SK-N-SH (cell line): ENCODE measurements around the gene PRKCG. TPM values are rescaled to one million over a fixed set of nuclear protein-coding genes. Genes with fewer than 3 reads are reported as not detected.

Experiments
- CTCF ChIA-PET: fragments of 300-600, 350-600 bp; formaldehyde crosslinking; extraction: SDS; loops from one replicate; lab custom pipeline; 2021; lab: Yijun Ruan, JAX
- POLR2A ChIA-PET: fragments of 350-600 bp; sonication (Branson Sonifier 250); formaldehyde crosslinking; extraction: SDS; loops from one replicate; lab custom pipeline; 2020; ENCODE audit warnings: antibody characterized with exemption, inconsistent platforms; lab: Yijun Ruan, JAX
- DNase-seq: peaks from one replicate; pipeline ENCODE4 v3.0.0; 2012
- H2AFZ ChIP-seq: fragments of 200-600 bp; sonication (generic); 2 replicates; pipeline ENCODE4 v1.8.1; 2016; ENCODE audit warnings: antibody characterized with exemption, mild to moderate bottlenecking, low read depth
- H3F3A ChIP-seq: fragments of 200-600 bp; sonication (generic); replicated peaks from 2 replicates; pipeline ENCODE3; 2016; ENCODE audit warnings: antibody characterized with exemption, mild to moderate bottlenecking; ENCODE audit not compliant: insufficient read depth
- H3K27ac ChIP-seq, 2 experiments: fragments of 200-500 bp in 1 of 2; fragments of 200-600 bp in 1 of 2; sonication (Bioruptor generic) in 1 of 2; sonication (generic), shearing (Covaris generic) in 1 of 2; 2 replicates each; pipeline versions ENCODE4 v1.5.1 to v1.6.1; 2014 to 2016; ENCODE audit warnings: low read depth in 2 of 2, inconsistent platforms in 1 of 2, low read length in 1 of 2, mild to moderate bottlenecking in 1 of 2, mixed read lengths in 1 of 2
- H3K27me3 ChIP-seq: fragments of 200-600 bp; sonication (generic), shearing (Covaris generic); 2 replicates; pipeline ENCODE4 v1.6.1; 2016; ENCODE audit warnings: mixed run types; ENCODE audit not compliant: insufficient read depth
- H3K36me3 ChIP-seq, 2 experiments: fragments of 200-500 bp in 1 of 2; fragments of 200-600 bp in 1 of 2; sonication (Bioruptor generic) in 1 of 2; sonication (generic) in 1 of 2; replicated peaks in 1 of 2; 2 replicates each; pipeline versions ENCODE3 to v1.5.1; 2014 to 2016; ENCODE audit warnings: low read length in 1 of 2, mild to moderate bottlenecking in 1 of 2; ENCODE audit not compliant: insufficient read depth in 2 of 2, control insufficient read depth in 1 of 2
- H3K4me1 ChIP-seq, 2 experiments: fragments of 200-500 bp in 1 of 2; fragments of 200-600 bp in 1 of 2; sonication (Bioruptor generic) in 1 of 2; sonication (generic), shearing (Covaris generic) in 1 of 2; 2 replicates each; pipeline versions ENCODE4 v1.5.1 to v1.6.1; 2014 to 2016; ENCODE audit warnings: low read depth in 1 of 2, low read length in 1 of 2, mixed run types in 1 of 2; ENCODE audit not compliant: insufficient read depth in 2 of 2, control insufficient read depth in 1 of 2
- H3K4me2 ChIP-seq: fragments of 200-600 bp; sonication (generic), shearing (Covaris generic); 2 replicates; pipeline ENCODE4 v1.6.1; 2017; ENCODE audit warnings: mixed run types
- H3K4me3 ChIP-seq, 2 experiments: fragments of 200-500 bp in 1 of 2; fragments of 200-600 bp in 1 of 2; sonication (Bioruptor generic) in 1 of 2; sonication (generic), shearing (Covaris generic) in 1 of 2; 2 replicates each; pipeline versions ENCODE4 v1.5.1 to v1.8.1; 2014 to 2016; ENCODE audit warnings: low read depth in 2 of 2, inconsistent platforms in 1 of 2, low read length in 1 of 2, mild to moderate bottlenecking in 1 of 2, mixed read lengths in 1 of 2, moderate library complexity in 1 of 2
- H3K79me2 ChIP-seq: fragments of 200-600 bp; sonication (generic); 2 replicates; pipeline ENCODE4 v1.8.1; 2017; ENCODE audit warnings: mild to moderate bottlenecking; ENCODE audit not compliant: insufficient read depth
- H3K9ac ChIP-seq: fragments of 200-600 bp; sonication (generic); 2 replicates; pipeline ENCODE4 v1.6.1; 2017; ENCODE audit warnings: mixed run types
- H3K9me2 ChIP-seq: fragments of 200-600 bp; sonication (generic); 2 replicates; pipeline ENCODE4 v1.6.1; 2017; ENCODE audit warnings: mixed run types
- H3K9me3 ChIP-seq: fragments of 200-600 bp; sonication (generic); 2 replicates; pipeline ENCODE4 v1.6.1; 2017; ENCODE audit warnings: mixed run types, mild to moderate bottlenecking, moderate library complexity
- H4K20me1 ChIP-seq: fragments of 200-600 bp; sonication (generic); 2 replicates; pipeline ENCODE4 v1.6.1; 2017; ENCODE audit warnings: mild to moderate bottlenecking, mixed run types; ENCODE audit not compliant: insufficient read depth
- CHD2 ChIP-seq: fragments of 150-350 bp; IDR thresholded peaks from 2 replicates; pipeline ENCODE4 v1.6.1; 2018; ENCODE audit warnings: low read length; ENCODE audit not compliant: partially characterized antibody
- EP300 ChIP-seq, 2 experiments: IDR thresholded peaks; 2 replicates each; pipeline versions ENCODE4 v1.4.0 to v1.6.1; 2012; ENCODE audit warnings: borderline replicate concordance in 1 of 2, low read depth in 1 of 2, low read length in 1 of 2
- JUND ChIP-seq: IDR thresholded peaks from 2 replicates; pipeline ENCODE4 v1.4.0; 2012
- NFIC ChIP-seq: IDR thresholded peaks from 2 replicates; pipeline ENCODE4 v1.4.0; 2012; ENCODE audit warnings: borderline replicate concordance
- NRF1 ChIP-seq: IDR thresholded peaks from 2 replicates; pipeline ENCODE4 v1.6.1; 2012; ENCODE audit warnings: low read depth, mild to moderate bottlenecking, low read length
- POLR2AphosphoS5 ChIP-seq: IDR thresholded peaks from 2 replicates; pipeline ENCODE4 v1.6.1; 2012; ENCODE audit warnings: low read depth, low read length
- RAD21 ChIP-seq: IDR thresholded peaks from 2 replicates; pipeline ENCODE4 v1.6.1; 2012; ENCODE audit warnings: mild to moderate bottlenecking, low read length
- RXRA ChIP-seq: IDR thresholded peaks from 2 replicates; pipeline ENCODE4 v1.4.0; 2012; ENCODE audit warnings: low read depth, mild to moderate bottlenecking, borderline replicate concordance
- SIN3A ChIP-seq: IDR thresholded peaks from 2 replicates; pipeline ENCODE4 v1.6.1; 2012; ENCODE audit warnings: low read depth, mild to moderate bottlenecking, low read length, moderate library complexity, borderline replicate concordance
- SMC3 ChIP-seq: IDR thresholded peaks from 2 replicates; pipeline ENCODE4 v1.6.1; 2012; ENCODE audit warnings: low read depth, low read length, improper control_type of control experiment
- TAF1 ChIP-seq: IDR thresholded peaks from 2 replicates; pipeline ENCODE4 v1.6.1; 2012; ENCODE audit warnings: low read depth, mild to moderate bottlenecking, low read length, moderate library complexity, borderline replicate concordance
- YY1 ChIP-seq: IDR thresholded peaks from 2 replicates; pipeline ENCODE4 v1.4.0; 2012; ENCODE audit warnings: low read depth, mild to moderate bottlenecking
- WGBS: methylation state at CpG from one replicate; pipeline ENCODE4 v1.1.6; 2017; ENCODE audit warnings: low lambda C conversion rate; 5-methylcytosine and 5-hydroxymethylcytosine counted together
- polyA plus RNA-seq, 3 experiments: library from polyadenylated mRNA; depleted of rRNA; stranded (reverse); fragments of >200 nt; gene quantifications; 2 replicates each; pipeline ENCODE4 v1.2.3, GENCODE V29; 2012
- TF ChIP-seq, protein P1 (sequence below): IDR thresholded peaks from 2 replicates; pipeline ENCODE4 v1.4.0; 2012; ENCODE audit warnings: low read depth, borderline replicate concordance
- TF ChIP-seq, protein P2 (sequence below): IDR thresholded peaks from 2 replicates; pipeline ENCODE4 v1.4.0; 2012; ENCODE audit warnings: low read depth, borderline replicate concordance
- TF ChIP-seq, protein P3 (sequence below): fragments of 150-350 bp; IDR thresholded peaks from 2 replicates; pipeline ENCODE4 v1.6.1; 2017; ENCODE audit warnings: antibody characterized with exemption, low read length, low read depth, borderline replicate concordance

Gene PRKCG
- polyA plus RNA-seq, 1 of the 3 experiments (the other 2 are of a cell fraction): 0.08 TPM

DNA sequence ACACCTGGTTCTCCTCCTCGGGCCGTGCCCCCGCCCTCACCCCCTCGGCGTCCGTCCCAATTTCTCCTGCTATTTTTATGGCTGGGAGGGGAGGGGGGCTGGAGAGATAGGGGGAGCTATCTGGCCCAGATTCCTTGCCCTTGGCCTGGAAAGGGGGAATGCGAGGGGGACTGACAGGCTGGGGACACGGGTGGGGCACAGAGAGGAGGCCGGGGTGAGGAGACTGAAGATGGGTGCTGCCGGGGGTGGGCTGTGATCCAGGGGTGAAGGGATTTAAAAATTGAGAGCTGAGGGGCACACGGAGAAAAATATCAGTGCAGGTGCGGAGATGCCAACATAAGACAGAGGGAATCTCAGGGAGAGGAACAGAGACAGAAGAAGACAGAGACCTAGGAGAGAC, 2.3 kb downstream of the PRKCG start:
- no peaks in the 10 kb centered on the region for H3K79me2 ChIP-seq
- H3K9me2 ChIP-seq: no peaks in the 10 kb centered on the region
- TF ChIP-seq NRF1 (no peak), CHD2 (no peak)
- peaks cover 36% of the 10 kb centered on the region for H3K27me3 ChIP-seq
- CTCF ChIA-PET: interaction anchor here (2.2 to 2.4 kb wide), 2 partner anchors 23 to 140 kb away, joined by 7 read pairs; no protein-coding TSS in a partner anchor
- H3K4me1 ChIP-seq: peaks cover 0 to 11% of the 10 kb centered on the region in 2 experiments; a peak in 1 of 4 replicates
- no peak for DNase-seq
- no peaks in the 10 kb centered on the region for H4K20me1 ChIP-seq
- no peak overlapping the region for H3K9ac ChIP-seq
- H3K4me2 ChIP-seq: peak overlapping the region; percentile 24; the same call in 1 of the 2 replicates
- no peak overlapping the region for H3K4me3 ChIP-seq
- no peaks in the 10 kb centered on the region for H3K36me3 ChIP-seq
- no peak overlapping the region for H2AFZ ChIP-seq
- H3K27ac ChIP-seq: no peak overlapping the region
- POLR2A ChIA-PET: no interaction called here
- no peaks in the 10 kb centered on the region for H3K9me3 ChIP-seq
- 34% methylated on average over 12 of the region's 12 CpGs for WGBS
- H3F3A ChIP-seq: peaks cover 8% of the 10 kb centered on the region

DNA sequence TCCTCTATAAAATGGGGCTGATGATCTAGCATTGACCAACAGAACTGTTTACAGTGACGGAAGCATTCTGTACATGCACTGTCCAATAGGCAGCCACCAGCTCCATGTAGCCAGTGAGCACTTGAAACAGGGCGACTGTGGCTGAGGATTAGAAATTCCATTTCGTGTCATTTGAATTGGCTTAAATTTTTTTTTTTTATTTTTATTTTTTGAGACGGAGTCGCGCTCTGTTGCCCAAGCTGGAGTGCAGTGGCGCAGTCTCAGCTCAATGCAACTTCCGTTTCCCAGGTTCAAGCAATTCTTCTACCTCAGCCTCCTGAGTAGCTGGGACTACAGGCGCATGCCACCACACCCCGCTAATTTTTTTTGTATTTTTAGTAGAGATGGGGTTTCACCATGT, 3.0 kb downstream of the PRKCG start:
- no peak overlapping the region for H3K4me3 ChIP-seq
- H3K27me3 ChIP-seq: peaks cover 36% of the 10 kb centered on the region
- 77% methylated on average over 10 of the region's 10 CpGs for WGBS
- no peaks in the 10 kb centered on the region for H3K9me3 ChIP-seq
- ChIA-PET CTCF (interaction anchor here (0.6 to 2.4 kb wide), 3 partner anchors 22 to 145 kb away, joined by 3 to 7 read pairs (median 4); no protein-coding TSS in a partner anchor), POLR2A (no interaction called here)
- no peak for DNase-seq
- H3K27ac ChIP-seq: no peak overlapping the region
- no peak overlapping the region for H3K9ac ChIP-seq
- peaks cover 0 to 14% of the 10 kb centered on the region in 2 experiments; a peak in 2 of 4 replicates for H3K4me1 ChIP-seq
- no peaks in the 10 kb centered on the region for H3K79me2 ChIP-seq
- H3K36me3 ChIP-seq: no peaks in the 10 kb centered on the region
- TF ChIP-seq JUND: no peak
- no peak for TF ChIP-seq TAF1
- no peak for TF ChIP-seq NFIC
- TF ChIP-seq, protein P1, sequence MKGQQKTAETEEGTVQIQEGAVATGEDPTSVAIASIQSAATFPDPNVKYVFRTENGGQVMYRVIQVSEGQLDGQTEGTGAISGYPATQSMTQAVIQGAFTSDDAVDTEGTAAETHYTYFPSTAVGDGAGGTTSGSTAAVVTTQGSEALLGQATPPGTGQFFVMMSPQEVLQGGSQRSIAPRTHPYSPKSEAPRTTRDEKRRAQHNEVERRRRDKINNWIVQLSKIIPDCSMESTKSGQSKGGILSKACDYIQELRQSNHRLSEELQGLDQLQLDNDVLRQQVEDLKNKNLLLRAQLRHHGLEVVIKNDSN: no peak
- TF ChIP-seq SIN3A: no peak
- no peak for TF ChIP-seq YY1
- no peak for TF ChIP-seq SMC3
- no peak for TF ChIP-seq EP300 (IDR thresholded peaks at IDR 0.05; ENCODE audit: borderline replicate concordance in 1 of 2, low read depth in 1 of 2, low read length in 1 of 2)
- TF ChIP-seq RXRA: no peak
- TF ChIP-seq, protein P2, sequence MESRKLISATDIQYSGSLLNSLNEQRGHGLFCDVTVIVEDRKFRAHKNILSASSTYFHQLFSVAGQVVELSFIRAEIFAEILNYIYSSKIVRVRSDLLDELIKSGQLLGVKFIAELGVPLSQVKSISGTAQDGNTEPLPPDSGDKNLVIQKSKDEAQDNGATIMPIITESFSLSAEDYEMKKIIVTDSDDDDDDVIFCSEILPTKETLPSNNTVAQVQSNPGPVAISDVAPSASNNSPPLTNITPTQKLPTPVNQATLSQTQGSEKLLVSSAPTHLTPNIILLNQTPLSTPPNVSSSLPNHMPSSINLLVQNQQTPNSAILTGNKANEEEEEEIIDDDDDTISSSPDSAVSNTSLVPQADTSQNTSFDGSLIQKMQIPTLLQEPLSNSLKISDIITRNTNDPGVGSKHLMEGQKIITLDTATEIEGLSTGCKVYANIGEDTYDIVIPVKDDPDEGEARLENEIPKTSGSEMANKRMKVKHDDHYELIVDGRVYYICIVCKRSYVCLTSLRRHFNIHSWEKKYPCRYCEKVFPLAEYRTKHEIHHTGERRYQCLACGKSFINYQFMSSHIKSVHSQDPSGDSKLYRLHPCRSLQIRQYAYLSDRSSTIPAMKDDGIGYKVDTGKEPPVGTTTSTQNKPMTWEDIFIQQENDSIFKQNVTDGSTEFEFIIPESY: no peak
- TF ChIP-seq RAD21: no peak
- no peak for TF ChIP-seq POLR2AphosphoS5
- TF ChIP-seq, protein P3, sequence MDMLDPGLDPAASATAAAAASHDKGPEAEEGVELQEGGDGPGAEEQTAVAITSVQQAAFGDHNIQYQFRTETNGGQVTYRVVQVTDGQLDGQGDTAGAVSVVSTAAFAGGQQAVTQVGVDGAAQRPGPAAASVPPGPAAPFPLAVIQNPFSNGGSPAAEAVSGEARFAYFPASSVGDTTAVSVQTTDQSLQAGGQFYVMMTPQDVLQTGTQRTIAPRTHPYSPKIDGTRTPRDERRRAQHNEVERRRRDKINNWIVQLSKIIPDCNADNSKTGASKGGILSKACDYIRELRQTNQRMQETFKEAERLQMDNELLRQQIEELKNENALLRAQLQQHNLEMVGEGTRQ: no peak
- no peaks in the 10 kb centered on the region for H4K20me1 ChIP-seq
- no peak overlapping the region for H3K4me2 ChIP-seq
- peaks cover 8% of the 10 kb centered on the region for H3F3A ChIP-seq
- H3K9me2 ChIP-seq: no peaks in the 10 kb centered on the region
- no peak overlapping the region for H2AFZ ChIP-seq
